ENCODE data around the gene MINDY4. TPM values are rescaled to one million over a fixed set of nuclear protein-coding genes. Genes with fewer than 3 reads are reported as not detected.
"Not testable (repeated sequence)": the region's sequence is repeated elsewhere in the genome, so short reads cannot be mapped to it uniquely, and the experiment has no call there.

Gene MINDY4
- polyA plus RNA-seq, 4 donors, result 9.9 to 14.8 (median 10.2) TPM

GRCh38 chr7:30826181-30826580 lies 55.0 kb downstream of the MINDY4 start:
- DNase-seq (ENCODE audit: low read depth in 4 of 4, low spot score in 2 of 4), result no peak

- DNase-seq (ENCODE audit: low read depth in 4 of 4, low spot score in 2 of 4), result no peak
These were observed 57.4 kb downstream of the MINDY4 start for GRCh38 chr7:30828591-30828990.

- no peak for DNase-seq (ENCODE audit: low read depth in 4 of 4, low spot score in 2 of 4)
These were observed 58.3 kb downstream of the MINDY4 start for GRCh38 chr7:30829471-30829870.

GRCh38 chr7:30831227-30831626 lies 60.0 kb downstream of the MINDY4 start:
- DNase-seq (ENCODE audit: low read depth in 4 of 4, low spot score in 2 of 4), result no peak

- DNase-seq (ENCODE audit: low read depth in 4 of 4, low spot score in 2 of 4), result no peak
These were observed 60.7 kb downstream of the MINDY4 start for GRCh38 chr7:30831936-30832335.

- not testable (repeated sequence) for DNase-seq (ENCODE audit: low read depth in 4 of 4, low spot score in 2 of 4)
These were observed 62.9 kb downstream of the MINDY4 start for GRCh38 chr7:30834017-30834674.

GRCh38 chr7:30835396-30835915 lies 64.2 kb downstream of the MINDY4 start:
- DNase-seq (ENCODE audit: low read depth in 4 of 4, low spot score in 2 of 4), result no peak

GRCh38 chr7:30836991-30837390 lies 65.8 kb downstream of the MINDY4 start:
- DNase-seq (ENCODE audit: low read depth in 4 of 4, low spot score in 2 of 4), result no peak

- no peak for DNase-seq (ENCODE audit: low read depth in 4 of 4, low spot score in 2 of 4)
These were observed 66.4 kb downstream of the MINDY4 start for GRCh38 chr7:30837581-30837980.

GRCh38 chr7:30838008-30838407 lies 66.8 kb downstream of the MINDY4 start:
- no peak for DNase-seq (ENCODE audit: low read depth in 4 of 4, low spot score in 2 of 4)

GRCh38 chr7:30840141-30841024 lies 69.2 kb downstream of the MINDY4 start:
- DNase-seq (ENCODE audit: low read depth in 4 of 4, low spot score in 2 of 4), result no peak

- no peak for DNase-seq (ENCODE audit: low read depth in 4 of 4, low spot score in 2 of 4)
These were observed 70.0 kb downstream of the MINDY4 start for GRCh38 chr7:30841025-30841735.

GRCh38 chr7:30841801-30842541 lies 70.8 kb downstream of the MINDY4 start:
- DNase-seq (ENCODE audit: low read depth in 4 of 4, low spot score in 2 of 4), result no peak

- no peak for DNase-seq (ENCODE audit: low read depth in 4 of 4, low spot score in 2 of 4)
These were observed 71.6 kb downstream of the MINDY4 start for GRCh38 chr7:30842542-30843451.

GRCh38 chr7:30843741-30844482 lies 72.7 kb downstream of the MINDY4 start:
- no peak for DNase-seq (ENCODE audit: low read depth in 4 of 4, low spot score in 2 of 4)

GRCh38 chr7:30844483-30844874 lies 73.3 kb downstream of the MINDY4 start:
- DNase-seq (ENCODE audit: low read depth in 4 of 4, low spot score in 2 of 4), result no peak

- no peak for DNase-seq (ENCODE audit: low read depth in 4 of 4, low spot score in 2 of 4)
These were observed 73.7 kb downstream of the MINDY4 start for GRCh38 chr7:30844916-30845315.

- no peak for DNase-seq (ENCODE audit: low read depth in 4 of 4, low spot score in 2 of 4)
These were observed 74.4 kb downstream of the MINDY4 start for GRCh38 chr7:30845426-30846135.

Measured in left renal cortex interstitium (tissue), 4 donors.